Measurements from ENCODE around the gene SLC51B. TPM values are rescaled to one million over a fixed set of nuclear protein-coding genes. Genes with fewer than 3 reads are reported as not detected.
"Not testable (repeated sequence)": the region's sequence is repeated elsewhere in the genome, so short reads cannot be mapped to it uniquely, and the experiment has no call there.

Gene SLC51B
- total and polyA plus RNA-seq, 2 of the 4 experiments (the other 2 are of a cell fraction) = not detected

- H3K56ac ChIP-seq (ENCODE audit: extremely low read depth, insufficient read depth, low read length); H2BK5ac ChIP-seq (ENCODE audit: low read depth, low read length, poor library complexity, severe bottlenecking); intact Hi-C loops (cut with micrococcal nuclease); H3K4me2 ChIP-seq (ENCODE audit: low read depth, low read length); H3K27ac ChIP-seq (ENCODE audit: insufficient read depth, low read length); H2BK20ac ChIP-seq (ENCODE audit: low read depth, low read length); H3K4me1 ChIP-seq (ENCODE audit: control insufficient read depth, insufficient read depth, low read length); H3K9me1 ChIP-seq (ENCODE audit: insufficient read depth, low read length); H2BK15ac ChIP-seq (ENCODE audit: low read depth, low read length); H3K4ac ChIP-seq (ENCODE audit: low read depth, low read length); POLR2A ChIA-PET (ENCODE audit: unreplicated experiment); H3K27me3 ChIP-seq (ENCODE audit: control insufficient read depth, insufficient read depth, low read length); H3K9ac ChIP-seq (ENCODE audit: low read depth, low read length); H3K79me1 ChIP-seq (ENCODE audit: low read depth in 1 of 2, low read length in 2 of 2); H3K9me3 ChIP-seq (ENCODE audit: control insufficient read depth, insufficient read depth, low read length); H2AK5ac ChIP-seq (ENCODE audit: low read depth, low read length); H4K8ac ChIP-seq (ENCODE audit: low read depth in 2 of 2, low read length in 2 of 2); H4K20me1 ChIP-seq (ENCODE audit: insufficient read depth, low read length); ATAC-seq (ENCODE audit: low read depth); H3K14ac ChIP-seq (replicated peaks; ENCODE audit: low read depth, low read length); H4K5ac ChIP-seq (ENCODE audit: low read depth, low read length); H4K91ac ChIP-seq (ENCODE audit: insufficient read depth, low read depth, low read length); H3K18ac ChIP-seq (ENCODE audit: low read depth, low read length); H2AK9ac ChIP-seq (replicated peaks; ENCODE audit: low read depth, low read length, poor library complexity); H2AFZ ChIP-seq (replicated peaks; ENCODE audit: low read length, poor library complexity); CTCF ChIA-PET; H2BK120ac ChIP-seq (ENCODE audit: low read depth, low read length); DNase-seq; H3K23ac ChIP-seq (ENCODE audit: low read depth, low read length); dilution Hi-C loops (cut with HindIII; ENCODE audit: low sequenced_read_pairs, unreplicated experiment); BruUV-seq (replicated peaks); H3K4me3 ChIP-seq (ENCODE audit: insufficient read depth, low read depth, low read length); in situ Hi-C loops (cut with MboI; ENCODE audit: low sequenced_read_pairs): not testable (repeated sequence)
- WGBS, 2 experiments (ENCODE audit: extremely low coverage in 2 of 2, insufficient read length in 1 of 2) = no CpG with 5 or more reads among the region's 4 CpGs
- peaks cover 15% of the 10 kb centered on the region for H3K36me3 ChIP-seq (ENCODE audit: control insufficient read depth, insufficient read depth, low read length)
- peak; percentile 90 for TF ChIP-seq NFE2L2 (IDR thresholded peaks at IDR 0.05; ENCODE audit: low read depth, low read length)
These were observed 34.0 kb upstream of the SLC51B start for GRCh38 chr15:65011198-65011597.

Data from IMR-90 (cell line).